Inferior parietal cortex (tissue), 1 donor: Measurements from ENCODE around the gene RCBTB2.
A peak's percentile ranks its signal among the peaks of the same experiment; 100 is the strongest.
"Not testable (repeated sequence)": the region's sequence is repeated elsewhere in the genome, so short reads cannot be mapped to it uniquely, and the experiment has no call there.

Experiments used
- DNase-seq: peaks from one replicate; pipeline ENCODE4 v3.0.0-alpha.2; 2016; ENCODE audit errors: extremely low spot score

The RCBTB2 gene

GRCh38 chr13:48532506-48533499 lies at the start of gene RCBTB2:
TSS of gene RCBTB2 (minus strand) at chr13:48533080. CDS start at chr13:48521939, 11,141 bp downstream.
- peak; percentile 97 for DNase-seq

- no peak for DNase-seq
Observed at GRCh38 chr13:48582084-48582483, 49.2 kb upstream of the RCBTB2 start.

GRCh38 chr13:48580896-48581295 lies 48.0 kb upstream of the RCBTB2 start:
- no peak for DNase-seq

- peak; percentile 90 for DNase-seq
Observed at GRCh38 chr13:48580185-48580803, 47.4 kb upstream of the RCBTB2 start.

GRCh38 chr13:48579919-48580180 lies 47.0 kb upstream of the RCBTB2 start:
- DNase-seq = not testable (repeated sequence)

- no peak for DNase-seq
Observed at GRCh38 chr13:48579165-48579918, 46.5 kb upstream of the RCBTB2 start.

- DNase-seq = no peak
Observed at GRCh38 chr13:48578516-48579164, 45.8 kb upstream of the RCBTB2 start.

- DNase-seq = no peak
Observed at GRCh38 chr13:48576448-48577010, 43.6 kb upstream of the RCBTB2 start.

GRCh38 chr13:48575031-48575430 lies 42.2 kb upstream of the RCBTB2 start:
- no peak for DNase-seq

GRCh38 chr13:48574041-48574796 lies 41.3 kb upstream of the RCBTB2 start:
- DNase-seq = no peak

GRCh38 chr13:48573213-48574007 lies 40.5 kb upstream of the RCBTB2 start:
- no peak for DNase-seq

- DNase-seq = no peak
Observed at GRCh38 chr13:48571126-48571913, 38.4 kb upstream of the RCBTB2 start.

GRCh38 chr13:48570216-48570828 lies 37.4 kb upstream of the RCBTB2 start:
- no peak for DNase-seq

GRCh38 chr13:48569104-48569666 lies 36.3 kb upstream of the RCBTB2 start:
- no peak for DNase-seq

GRCh38 chr13:48568370-48569103 lies 35.7 kb upstream of the RCBTB2 start:
- no peak for DNase-seq

GRCh38 chr13:48567515-48568369 lies 34.9 kb upstream of the RCBTB2 start:
- no peak for DNase-seq

- DNase-seq = no peak
Observed at GRCh38 chr13:48564056-48564455, 31.2 kb upstream of the RCBTB2 start.
